ENCODE results near the gene IL1RAPL2. TPM values are rescaled to one million over a fixed set of nuclear protein-coding genes. Genes with fewer than 3 reads are reported as not detected.

Gene IL1RAPL2
- total and polyA plus RNA-seq, 2 donors (not counting 3 experiments of a cell fraction or from before 2014, with no cell fraction given): not detected

GRCh38 chrX:104707572-104707971, 141.6 kb downstream of the IL1RAPL2 start:
- H3K27ac ChIP-seq (ENCODE audit: insufficient read depth, low read depth, low read length): no peak overlapping the region
- POLR2A ChIA-PET: no interaction called here
- no peak overlapping the region for H2AFZ ChIP-seq (ENCODE audit: low read depth, low read length)
- FAIRE-seq: no peak
- no peaks in the 10 kb centered on the region for H3K4me1 ChIP-seq (ENCODE audit: control insufficient read depth, extremely low read depth, insufficient read depth, low read length)
- H3K79me2 ChIP-seq (ENCODE audit: control insufficient read depth, insufficient read depth, low read length): no peaks in the 10 kb centered on the region
- no peak overlapping the region for H3K4me3 ChIP-seq (replicated peaks in 1 of 3; ENCODE audit: insufficient read depth in 1 of 3, low read depth in 1 of 3, low read length in 3 of 3)
- no peaks in the 10 kb centered on the region for H4K20me1 ChIP-seq (replicated peaks; ENCODE audit: control insufficient read depth, extremely low read depth, insufficient read depth, low read length)
- dilution Hi-C loops (cut with MboI; ENCODE audit: extremely low pct_ligation_motif_present, low sequenced_read_pairs): no loop called here
- H3K36me3 ChIP-seq (ENCODE audit: control insufficient read depth in 2 of 2, extremely low read depth in 1 of 2, insufficient read depth in 2 of 2, low read length in 2 of 2): no peaks in the 10 kb centered on the region
- intact Hi-C loops (cut with micrococcal nuclease): no loop called here
- no peak overlapping the region for H3K9ac ChIP-seq (replicated peaks; ENCODE audit: extremely low read depth, insufficient read depth, low read length)
- H3K4me2 ChIP-seq (ENCODE audit: insufficient read depth, low read length): no peak overlapping the region
- no TSS peak for BruUV-seq (replicated peaks)
- H3K9me3 ChIP-seq (replicated peaks; ENCODE audit: control insufficient read depth, insufficient read depth, low read length): no peaks in the 10 kb centered on the region
- CTCF ChIA-PET: no interaction called here
- H3K9me1 ChIP-seq (replicated peaks; ENCODE audit: control insufficient read depth, extremely low read depth, insufficient read depth, low read length): no peaks in the 10 kb centered on the region
- TF ChIP-seq GATA2 (IDR thresholded peaks at IDR 0.05; ENCODE audit: insufficient read depth, insufficient read length, low read depth, low read length) (no peak), POLR2AphosphoS5 (IDR thresholded peaks at IDR 0.05; ENCODE audit: insufficient read depth, low read depth, low read length) (no peak), EZH2 (IDR thresholded peaks at IDR 0.05; ENCODE audit: borderline replicate concordance, low read depth, low read length, severe bottlenecking) (no peak), FOS (IDR thresholded peaks at IDR 0.05; ENCODE audit: borderline replicate concordance, insufficient read depth, low read length) (no peak), JUN (IDR thresholded peaks at IDR 0.05; ENCODE audit: borderline replicate concordance, insufficient read depth, insufficient read length, low read depth) (no peak), MAX (IDR thresholded peaks at IDR 0.05; ENCODE audit: insufficient read depth, insufficient read length) (no peak)
- TF ChIP-seq, protein P1, sequence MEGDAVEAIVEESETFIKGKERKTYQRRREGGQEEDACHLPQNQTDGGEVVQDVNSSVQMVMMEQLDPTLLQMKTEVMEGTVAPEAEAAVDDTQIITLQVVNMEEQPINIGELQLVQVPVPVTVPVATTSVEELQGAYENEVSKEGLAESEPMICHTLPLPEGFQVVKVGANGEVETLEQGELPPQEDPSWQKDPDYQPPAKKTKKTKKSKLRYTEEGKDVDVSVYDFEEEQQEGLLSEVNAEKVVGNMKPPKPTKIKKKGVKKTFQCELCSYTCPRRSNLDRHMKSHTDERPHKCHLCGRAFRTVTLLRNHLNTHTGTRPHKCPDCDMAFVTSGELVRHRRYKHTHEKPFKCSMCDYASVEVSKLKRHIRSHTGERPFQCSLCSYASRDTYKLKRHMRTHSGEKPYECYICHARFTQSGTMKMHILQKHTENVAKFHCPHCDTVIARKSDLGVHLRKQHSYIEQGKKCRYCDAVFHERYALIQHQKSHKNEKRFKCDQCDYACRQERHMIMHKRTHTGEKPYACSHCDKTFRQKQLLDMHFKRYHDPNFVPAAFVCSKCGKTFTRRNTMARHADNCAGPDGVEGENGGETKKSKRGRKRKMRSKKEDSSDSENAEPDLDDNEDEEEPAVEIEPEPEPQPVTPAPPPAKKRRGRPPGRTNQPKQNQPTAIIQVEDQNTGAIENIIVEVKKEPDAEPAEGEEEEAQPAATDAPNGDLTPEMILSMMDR (IDR thresholded peaks at IDR 0.05; ENCODE audit: extremely low read depth in 1 of 2, insufficient read depth in 1 of 2, low read depth in 1 of 2, low read length in 2 of 2): no peak
- DNase-seq (ENCODE audit: low read depth, low spot score): no peak
- H3K27me3 ChIP-seq (ENCODE audit: control insufficient read depth in 2 of 2, insufficient read depth in 2 of 2, low read length in 2 of 2): no peaks in the 10 kb centered on the region
